NCI-H146 (cell line): ENCODE data around the gene RAI1.

ENCODE experiments used
- DNase-seq: peaks from one replicate; lab custom pipeline; 2025; lab: John Stamatoyannopoulos, UW

RAI1 gene

DNA sequence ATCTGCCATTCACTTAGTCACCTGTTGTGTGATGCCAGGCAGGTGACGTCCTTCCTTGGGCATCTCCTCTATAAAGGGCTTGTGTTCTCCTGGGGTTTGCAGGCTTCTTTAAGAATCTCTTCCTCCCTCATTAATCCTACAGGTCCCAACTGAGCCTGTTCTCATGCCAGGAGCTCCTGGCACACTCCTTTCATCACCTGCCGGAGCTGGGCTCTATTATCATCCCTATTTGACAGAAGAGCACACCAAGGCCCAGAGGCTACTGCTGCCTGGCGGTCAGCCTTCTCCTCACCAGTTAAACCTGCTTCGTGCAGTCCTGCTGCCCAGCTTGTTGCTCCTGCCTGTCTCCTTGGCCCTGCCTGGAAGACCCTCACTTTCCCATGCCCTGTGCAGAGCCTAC, 51.2 kb downstream of the RAI1 start:
- no peak for DNase-seq

DNA sequence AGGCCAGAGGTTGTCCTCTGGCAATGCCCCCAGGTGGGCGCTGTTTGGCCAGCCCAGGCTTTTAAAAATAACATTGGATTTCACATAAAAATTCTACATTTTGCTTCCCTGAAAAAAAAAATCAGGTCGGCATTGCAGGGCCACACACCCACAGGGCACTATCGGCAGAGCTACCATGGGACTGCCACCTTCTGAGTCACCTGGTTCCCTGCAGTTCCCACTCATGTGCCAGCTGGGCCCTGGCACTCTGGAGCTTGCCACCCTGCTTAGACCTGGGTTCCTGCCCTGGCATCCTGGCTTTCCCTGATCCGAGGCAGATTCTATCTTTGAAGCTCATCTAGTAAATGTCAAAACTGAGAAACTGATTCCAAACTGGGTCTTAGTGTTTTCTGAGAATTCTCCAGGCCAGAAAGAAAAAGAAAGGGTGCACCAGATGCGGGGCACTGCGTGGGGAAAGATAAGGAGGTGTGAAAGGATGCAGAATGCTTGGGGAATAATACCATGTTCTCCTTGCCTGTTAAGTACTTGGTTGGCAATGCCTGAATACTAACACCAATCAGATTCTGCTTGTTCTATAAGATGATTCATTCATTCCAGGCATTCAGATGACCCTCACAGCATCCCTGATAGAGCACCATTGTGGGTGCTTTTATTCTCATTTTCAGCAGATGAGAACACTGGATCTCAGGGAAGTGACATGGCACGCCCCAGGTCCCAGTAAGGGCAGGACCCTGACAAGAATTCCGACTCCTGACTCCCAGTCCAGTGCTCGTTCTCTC, 51.8 kb downstream of the RAI1 start:
- no peak for DNase-seq

DNA sequence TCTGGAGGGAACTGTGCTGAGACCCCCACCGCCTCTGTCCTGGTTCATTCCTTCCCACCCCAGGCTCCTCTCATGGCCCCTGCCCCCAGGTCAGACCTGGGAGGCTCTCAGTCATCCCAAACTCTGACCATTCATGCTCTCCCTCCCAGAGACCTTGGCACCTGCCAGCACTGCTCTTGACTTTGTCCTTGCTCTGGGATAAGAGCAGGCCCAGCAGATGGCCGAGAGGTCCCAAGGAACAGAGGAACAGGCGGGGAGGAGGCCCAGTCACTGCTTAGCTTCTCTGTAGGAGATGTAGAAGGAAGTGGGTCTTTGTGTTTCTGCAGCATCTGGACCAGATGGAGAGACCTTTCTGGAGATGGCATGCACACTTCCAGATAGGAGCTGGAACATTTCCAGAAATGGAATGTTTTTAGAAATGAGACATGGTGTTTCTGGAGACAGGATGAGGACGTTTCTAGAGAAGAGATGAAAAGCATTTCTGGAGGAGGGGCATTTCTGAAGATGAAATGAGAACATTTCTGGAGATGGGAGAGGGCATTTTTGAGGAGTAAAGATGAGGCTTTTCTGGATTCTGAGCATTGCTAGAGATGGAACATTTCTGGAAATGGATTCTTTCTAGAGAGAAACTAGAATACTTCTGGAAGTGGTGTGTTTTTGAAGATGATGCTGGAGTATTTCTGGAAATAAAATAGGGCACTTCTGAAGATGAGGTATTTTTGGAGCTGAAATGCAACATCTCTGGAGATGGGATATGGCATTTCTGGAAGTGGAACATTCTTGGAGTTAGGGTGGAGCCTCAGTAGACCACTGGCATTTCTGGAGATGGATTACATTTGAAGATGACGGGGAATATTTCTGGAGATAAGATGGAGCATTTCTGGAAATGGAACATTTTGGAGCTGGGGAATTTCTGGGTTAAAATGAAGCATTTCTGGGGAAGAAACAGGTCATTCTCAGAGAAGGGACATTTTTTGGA, 55.2 kb downstream of the RAI1 start:
- DNase-seq, result no peak

DNA sequence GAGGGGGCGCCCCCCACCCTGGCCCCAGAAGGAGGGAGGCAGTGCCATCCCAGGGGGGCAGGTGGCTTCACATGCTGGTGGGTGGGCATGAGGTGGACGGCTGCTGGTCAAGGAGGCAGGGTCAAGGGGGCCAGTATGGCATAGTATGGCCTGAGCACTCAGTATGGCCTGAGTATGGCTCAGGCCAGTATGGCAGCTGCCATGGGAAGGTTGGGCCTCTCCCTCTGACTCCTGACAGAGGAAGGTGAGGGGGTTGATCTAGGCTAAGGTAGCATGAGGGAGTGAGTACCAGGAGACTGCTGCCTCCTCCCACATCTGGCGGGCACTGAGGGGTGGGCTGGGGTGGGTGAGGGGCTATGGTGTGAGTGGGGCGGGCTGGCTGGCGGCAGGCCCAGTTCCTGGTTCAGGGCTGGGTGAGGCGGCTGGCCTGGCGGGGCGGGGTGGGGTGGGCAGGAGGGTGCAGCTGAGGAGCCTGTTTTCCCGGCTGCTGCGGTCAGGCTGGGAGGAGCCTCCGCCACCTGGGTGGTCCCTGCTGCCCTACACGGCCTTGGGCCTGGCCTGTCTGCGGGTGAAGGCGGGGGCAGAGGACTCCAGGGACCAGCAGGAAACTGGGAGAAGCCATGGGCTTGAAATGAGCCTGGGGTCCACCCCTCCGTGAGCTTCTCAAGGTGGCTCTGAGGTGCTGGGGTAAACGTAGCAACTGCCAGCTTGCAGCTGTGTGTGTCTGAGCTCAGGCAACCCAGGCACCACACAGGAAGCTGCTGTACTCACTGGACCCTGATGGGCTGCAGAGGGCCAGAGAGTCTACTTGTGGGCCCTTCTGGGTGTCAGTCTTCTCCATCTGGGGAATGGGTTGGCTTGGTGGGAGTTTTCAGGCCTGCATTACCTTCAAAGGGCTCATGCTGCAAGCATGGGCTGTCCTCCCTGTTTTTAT, 57.0 kb downstream of the RAI1 start:
- DNase-seq, result no peak

DNA sequence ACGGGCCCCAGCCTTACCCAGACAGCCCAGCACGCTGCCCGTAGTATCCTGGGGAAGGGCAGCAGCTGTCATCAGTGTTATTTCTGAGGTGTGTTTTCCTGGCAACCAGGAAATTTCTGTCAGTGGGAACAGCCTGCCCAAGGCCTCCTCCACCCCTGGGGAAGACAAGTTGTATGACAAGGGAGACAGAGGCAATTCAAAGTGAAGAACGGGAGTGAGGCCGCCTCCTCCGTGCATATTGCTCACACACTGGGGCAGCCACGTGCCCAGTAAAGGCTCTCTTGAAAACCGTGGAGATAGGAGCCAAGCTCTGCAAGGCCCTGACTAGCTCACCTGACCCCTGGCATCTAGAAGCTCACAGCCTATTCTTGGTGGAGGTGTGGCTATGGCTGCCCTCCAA, 57.6 kb downstream of the RAI1 start:
- DNase-seq, result no peak

DNA sequence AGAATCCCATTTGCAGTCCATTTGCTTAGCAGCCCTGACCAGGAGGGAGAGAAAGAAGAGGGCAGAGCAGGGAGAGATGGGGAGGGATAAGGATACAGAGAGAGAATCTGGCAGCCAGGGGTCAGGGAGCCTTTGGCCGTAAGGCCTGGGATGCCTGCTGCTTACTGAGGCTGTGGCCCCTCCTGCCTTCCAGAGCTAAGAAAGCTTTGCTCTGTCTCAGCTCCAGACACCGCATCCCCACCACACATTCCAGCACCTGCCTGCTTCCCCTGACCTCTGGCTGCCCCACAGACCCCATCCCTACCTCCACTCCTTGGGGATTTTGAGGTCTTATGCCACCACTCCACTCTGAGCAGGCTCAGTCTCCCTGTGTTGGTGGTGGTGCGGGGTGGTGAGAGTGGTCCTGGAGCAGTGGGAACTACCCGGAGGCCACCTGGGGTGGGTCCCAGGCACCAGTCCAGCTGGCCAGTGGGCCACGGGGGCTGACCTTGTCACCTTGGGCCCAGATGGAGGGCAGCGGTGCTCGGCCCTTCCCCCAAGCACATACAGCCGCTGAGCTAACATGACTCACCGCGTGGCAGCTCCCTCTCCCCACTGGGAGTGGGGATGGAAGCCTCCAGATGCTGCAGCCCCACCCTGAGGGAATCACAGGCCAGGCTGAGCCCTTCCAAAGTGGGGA, 58.3 kb downstream of the RAI1 start:
- DNase-seq, result no peak

DNA sequence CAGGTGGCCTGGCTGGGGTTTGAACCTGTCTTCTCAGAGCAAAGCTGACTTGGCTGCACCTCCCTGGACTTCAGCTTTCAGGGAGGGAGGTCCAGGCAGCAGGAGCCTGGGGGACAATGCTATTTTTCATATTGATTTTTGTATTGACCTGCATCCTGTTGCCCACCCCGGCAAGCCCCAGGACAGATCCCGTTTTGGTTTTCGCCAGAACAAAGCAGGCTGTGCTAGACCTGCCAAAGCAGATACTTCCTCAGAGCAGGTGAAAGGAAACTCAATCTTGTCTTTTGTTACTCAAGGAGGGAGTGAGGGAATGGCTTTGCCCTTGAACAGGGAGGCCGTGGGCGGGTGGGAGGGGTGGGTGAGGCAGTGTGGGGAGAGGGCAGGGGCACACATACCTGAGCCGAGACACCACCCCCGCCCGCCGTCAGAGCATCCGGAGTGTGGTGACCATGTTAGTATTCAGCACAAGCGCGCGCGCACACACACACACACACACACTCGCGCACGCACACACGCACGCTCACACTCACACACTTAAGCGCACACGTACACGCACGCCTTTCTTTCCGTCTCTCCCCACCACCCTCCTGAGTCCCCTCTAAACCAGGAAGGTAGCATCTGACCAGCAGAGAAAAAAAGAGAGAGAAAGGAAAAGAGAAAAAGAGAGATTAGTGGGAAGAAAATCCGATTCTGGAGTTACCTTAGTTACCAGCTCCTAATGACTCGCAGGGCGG, 59.5 kb downstream of the RAI1 start:
- no peak for DNase-seq

DNA sequence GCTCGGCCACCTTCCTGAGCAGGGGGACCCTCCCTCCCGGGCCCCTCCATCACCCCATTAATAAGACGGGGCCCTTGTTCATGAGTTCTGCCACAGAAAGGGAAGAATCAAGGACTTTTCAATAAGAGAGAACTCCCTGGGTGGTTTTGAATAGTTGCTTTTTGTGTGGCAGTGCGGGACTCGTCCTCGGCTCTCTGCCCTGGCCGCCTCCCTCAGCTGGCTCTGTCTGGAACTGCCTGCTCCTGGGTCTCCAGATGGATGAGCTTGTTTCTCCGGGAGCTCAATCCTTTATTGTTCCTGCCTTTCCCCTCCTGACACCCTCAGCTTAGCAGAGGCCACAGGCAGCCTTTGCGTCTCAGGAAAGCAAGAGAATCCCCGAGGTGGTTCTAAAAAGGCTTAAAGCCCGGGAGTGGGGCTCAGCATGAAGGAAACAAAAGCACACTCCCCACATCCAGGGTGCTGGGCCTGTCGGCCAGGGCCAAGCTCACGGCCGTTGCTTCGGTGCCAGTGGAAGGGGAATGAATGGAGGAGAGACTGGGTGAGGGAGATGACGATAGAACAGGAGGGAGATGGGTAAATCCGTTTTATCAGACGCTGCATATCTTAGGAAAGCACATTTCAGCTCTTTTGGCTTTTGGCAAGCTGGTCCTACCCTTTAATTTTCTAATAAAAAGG, 60.2 kb downstream of the RAI1 start:
- no peak for DNase-seq

DNA sequence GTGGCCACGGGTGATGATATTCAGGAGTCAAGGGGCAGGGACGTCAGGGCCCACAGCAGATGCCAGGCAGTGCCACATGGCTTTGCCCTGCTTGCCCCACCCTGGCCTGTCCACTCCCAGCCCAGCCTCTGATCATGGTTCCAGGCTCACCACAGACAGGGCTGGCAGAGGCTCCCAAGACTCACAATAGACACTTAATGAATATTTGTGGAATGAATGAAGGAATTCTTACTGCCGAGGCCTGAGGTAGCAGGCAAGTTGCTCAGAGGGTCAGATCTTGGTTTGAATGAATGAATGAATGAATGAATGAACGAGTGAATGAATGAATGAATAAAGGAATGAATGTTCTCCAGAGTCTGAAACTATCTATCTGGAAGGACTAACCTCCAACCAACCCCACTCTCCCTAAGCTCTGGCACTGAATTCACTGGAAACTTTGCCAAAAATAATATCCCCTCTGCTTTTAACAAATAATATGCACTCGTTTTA, 60.9 kb downstream of the RAI1 start:
- DNase-seq, result no peak

DNA sequence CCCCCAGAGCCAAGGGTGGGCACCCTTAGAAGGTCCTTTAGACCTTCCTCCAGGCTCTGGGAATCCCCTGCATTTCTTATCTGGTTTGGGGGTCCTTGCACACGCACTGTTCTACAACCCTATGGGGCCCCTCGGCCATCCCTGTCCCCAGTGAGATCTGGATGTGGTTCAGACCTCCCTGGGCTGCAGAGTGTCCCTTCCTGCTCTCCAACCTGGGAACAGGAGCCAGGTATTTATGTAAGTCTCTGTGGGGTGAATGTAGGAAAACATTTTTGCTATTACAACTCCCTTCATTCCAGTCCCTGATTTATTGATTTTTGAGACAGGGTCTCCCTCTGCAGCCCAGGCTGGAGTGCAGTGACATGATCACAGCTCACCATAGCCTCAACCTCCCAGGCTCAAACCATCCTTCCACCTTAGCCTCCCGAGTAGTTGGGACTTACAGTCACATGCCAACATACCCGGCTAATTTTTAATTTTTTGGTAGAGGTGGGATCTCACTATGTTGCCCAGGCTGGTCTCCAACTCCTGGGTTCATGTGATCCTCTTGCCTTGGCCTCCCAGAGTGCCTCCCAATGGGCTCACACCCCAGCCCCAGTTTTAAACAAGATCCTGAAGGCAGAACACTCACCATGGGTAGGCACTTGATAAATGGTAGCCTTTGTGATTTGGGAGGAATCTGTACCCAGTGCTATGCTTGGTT, 61.6 kb downstream of the RAI1 start:
- DNase-seq, result no peak

DNA sequence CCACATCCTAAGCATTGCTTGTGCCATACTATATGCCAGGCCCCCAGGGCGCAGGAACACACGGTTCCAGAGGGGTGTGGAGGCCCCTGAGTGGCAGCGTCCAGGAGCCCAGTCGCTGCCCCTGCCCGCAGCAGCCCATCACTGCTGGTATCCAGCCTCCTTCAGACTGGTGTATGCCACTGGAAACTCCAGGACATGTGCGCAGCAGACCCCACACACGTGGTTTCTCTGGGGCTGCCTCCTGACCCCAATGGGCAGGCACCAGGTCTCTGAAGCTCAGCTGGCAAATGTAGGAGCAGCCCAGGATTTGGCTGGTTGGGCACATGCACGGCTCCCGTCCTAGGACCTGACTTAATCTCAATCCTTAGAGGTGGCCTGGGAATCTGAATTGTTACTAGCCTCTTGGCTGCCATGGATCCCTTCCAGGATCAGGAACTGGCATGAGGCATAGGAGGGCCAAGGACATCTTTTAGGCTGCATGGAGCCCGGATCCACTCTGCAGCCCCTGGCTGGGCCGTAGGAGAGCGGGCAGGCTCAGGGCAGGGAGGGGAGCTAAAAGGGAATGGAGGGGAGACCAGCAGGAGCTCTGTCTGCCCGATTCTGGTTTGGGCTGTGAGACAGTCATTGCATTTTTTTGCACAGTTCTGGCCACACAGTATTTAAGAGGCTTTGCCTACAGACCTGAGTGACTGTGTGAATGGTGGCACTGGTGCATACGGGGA, 62.3 kb downstream of the RAI1 start:
- DNase-seq, result no peak

DNA sequence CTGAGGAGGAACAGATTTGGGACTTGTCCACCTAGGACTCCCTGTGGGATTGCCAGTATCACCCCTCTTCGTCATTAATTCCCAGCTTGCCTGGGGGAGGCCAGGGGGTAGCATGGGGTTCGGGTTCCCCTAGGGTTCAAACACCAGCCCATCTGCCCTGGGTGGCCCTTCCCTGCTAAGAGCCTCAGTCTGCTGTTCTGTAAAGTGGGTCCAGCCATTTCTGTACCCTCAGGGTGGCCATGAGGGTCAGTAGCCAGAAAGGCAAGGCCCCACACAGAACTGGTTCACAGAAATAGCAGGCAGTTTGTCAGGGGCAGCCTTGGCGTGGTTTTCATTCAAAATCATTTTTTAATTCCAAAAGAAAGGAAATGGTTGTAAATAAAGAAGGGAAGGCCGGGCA, 62.9 kb downstream of the RAI1 start:
- no peak for DNase-seq

DNA sequence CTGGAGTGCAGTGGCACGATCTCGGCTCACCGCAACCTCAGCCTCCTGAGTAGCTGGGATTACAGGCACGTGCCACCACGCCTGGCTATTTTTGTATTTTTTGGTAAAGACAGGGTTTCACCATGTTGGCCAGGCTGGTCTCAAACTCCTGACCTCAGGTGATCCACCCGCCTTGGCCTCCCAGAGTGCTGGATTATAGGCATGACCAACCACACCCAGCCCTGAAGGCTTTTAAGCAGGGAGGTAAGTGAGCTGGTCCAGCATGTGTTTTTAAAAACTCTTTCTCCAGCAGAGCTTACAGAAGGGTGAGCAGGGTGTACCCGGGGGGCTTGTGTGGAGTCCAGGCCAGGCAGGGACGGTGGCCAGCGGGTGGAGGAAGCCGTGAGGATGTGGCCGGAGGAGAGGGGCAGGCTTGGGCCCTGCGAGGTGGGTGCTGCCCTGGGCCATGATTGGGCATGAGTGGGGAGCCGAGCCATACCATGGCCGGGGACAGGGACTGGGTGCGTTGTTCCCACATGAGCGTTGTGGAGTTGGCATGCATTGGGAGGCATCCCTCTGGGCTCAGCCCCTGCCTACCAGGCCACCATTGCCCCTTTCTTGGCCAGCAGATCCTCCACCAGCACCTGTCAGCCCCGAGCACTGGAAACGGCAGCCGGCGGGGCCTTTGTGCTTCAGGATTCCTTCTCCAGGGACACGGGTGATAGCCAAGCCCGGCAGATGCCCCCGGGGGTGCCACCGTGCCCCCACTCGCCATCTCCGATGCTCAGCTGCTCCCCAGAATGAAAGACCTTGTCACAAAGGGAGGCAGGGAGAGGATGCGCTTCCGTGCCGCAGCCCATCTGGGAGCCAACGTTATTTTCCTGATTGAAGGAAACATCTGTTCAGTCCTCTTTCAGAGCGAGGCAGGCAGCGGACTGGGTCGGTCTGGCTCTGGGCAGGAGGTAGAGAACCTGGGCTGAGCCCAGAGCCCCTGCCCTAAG, 64.5 kb downstream of the RAI1 start:
- no peak for DNase-seq

DNA sequence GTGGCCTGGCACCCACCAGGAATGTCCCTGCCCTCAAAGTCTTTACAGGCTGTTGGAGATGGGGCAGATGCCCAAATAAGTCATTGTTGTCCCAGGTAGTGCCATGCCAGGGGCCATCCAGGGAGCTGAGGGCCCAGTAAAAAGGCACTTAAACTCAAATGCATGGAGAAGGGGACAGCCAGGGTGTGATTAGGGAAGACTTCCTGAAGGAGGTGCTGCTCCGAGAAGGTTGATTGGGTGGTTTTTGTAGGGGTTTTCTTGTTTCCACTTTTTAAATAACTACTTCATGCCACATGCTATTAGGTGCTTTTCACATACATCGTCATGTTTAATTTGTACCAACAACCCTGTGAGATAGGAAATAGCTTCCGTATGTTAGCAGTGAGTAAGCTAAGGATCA, 66.9 kb downstream of the RAI1 start:
- DNase-seq, result no peak

DNA sequence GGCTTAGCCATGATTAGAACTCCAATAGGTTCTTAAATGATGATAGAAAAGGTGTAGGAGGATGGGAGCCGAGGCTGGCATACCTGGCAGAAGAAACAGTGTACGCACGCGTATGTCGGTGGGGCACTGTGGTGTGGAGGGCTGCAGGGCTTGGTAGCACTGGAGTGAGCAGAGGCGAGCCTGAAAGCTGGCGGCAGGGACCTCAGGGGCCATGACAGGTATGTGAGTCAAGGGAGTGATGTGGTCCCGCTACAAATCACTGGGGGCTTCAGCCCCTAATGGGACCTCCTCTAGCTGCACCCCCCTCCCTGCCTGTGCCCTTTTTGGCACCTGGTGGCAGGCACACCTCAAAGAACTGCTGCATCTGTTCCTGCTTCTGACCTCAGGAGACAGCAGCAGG, 67.3 kb downstream of the RAI1 start:
- no peak for DNase-seq

DNA sequence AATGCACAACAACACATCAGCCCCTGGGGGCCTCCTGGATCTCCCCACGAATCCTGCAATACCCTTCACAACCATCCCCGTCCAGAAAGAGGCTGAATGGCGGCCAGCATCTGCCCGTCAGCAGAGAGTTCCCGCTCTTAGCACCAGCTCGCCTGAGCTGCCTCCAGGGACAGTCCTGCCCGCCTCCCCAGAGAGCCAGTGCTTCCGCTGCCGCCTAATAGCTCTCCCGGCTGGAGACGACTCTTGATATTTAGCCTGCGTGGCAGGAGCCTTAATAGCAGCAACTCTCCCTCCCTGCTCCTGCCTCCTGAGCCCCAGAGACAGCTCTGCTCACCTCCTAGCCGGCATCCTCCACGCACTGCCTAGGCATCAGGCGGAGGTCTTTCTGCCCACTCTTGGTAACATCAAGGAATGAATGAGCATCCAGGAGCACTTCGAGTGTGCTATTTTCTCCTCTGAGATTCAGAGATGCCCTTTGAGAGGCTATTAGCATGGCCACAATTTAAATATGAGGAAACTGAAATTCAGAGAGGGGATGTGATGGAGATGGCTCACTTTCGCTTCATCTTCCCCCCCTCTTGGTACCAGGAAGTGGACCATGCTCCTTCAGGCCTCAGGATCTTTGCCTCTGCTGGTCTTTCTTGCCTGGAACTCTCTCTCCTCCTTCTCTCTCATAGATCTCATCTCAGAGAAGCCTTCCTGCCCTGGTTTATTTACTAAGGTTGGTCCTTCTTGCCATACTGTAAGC, 67.9 kb downstream of the RAI1 start:
- peak; percentile 69 for DNase-seq

DNA sequence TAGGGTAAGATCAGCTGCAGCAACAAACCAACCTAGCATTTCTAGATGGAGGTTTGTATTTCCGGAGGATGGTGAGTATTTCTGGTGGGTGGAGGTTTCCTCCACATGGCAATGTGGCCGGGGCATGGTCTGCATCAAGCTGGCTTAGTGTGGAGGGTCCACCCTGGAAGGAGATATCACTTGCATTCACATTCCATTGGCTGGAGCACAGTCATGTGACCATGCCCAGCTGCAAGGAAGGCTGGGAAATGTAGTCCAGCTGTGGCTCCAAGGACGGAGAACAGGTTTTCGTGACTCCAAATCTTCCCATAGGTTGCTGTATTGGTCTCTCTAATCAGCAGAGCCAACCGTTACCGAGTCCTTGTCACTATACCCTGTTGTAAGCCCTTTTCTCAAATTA, 68.7 kb downstream of the RAI1 start:
- DNase-seq, result peak; percentile 19
